PC-3 (cell line): Measurements from ENCODE around the gene DSTN.

Experiments used
- CTCF ChIP-seq: fragments of 300-600 bp; sonication (generic); conservative IDR thresholded peaks from 2 replicates; pipeline ENCODE4 v1.5.1; 2017; ENCODE audit warnings: antibody characterized with exemption, low read depth, mild to moderate bottlenecking, low read length
- EZH2 ChIP-seq: fragments of 300-600 bp; sonication (generic); IDR thresholded peaks from one replicate; pipeline ENCODE4 v1.6.1; 2017; ENCODE audit warnings: antibody characterized with exemption, mild to moderate bottlenecking, low read length; ENCODE audit not compliant: unreplicated experiment

- TF ChIP-seq CTCF (no peak), EZH2 (no peak)
Observed at GRCh38 chr20:17606001-17606400, 36.1 kb downstream of the DSTN start.
